ENCODE measurements around the gene DDX60.
"Not testable (repeated sequence)": the region's sequence is repeated elsewhere in the genome, so short reads cannot be mapped to it uniquely, and the experiment has no call there.

Gene DDX60

GRCh38 chr4:168285850-168286249 lies 32.7 kb downstream of the DDX60 start:
- H4K8ac ChIP-seq (ENCODE audit: low read depth, low read length); H3K18ac ChIP-seq (ENCODE audit: low read length); H3K4me2 ChIP-seq (ENCODE audit: insufficient read depth, low read length, poor library complexity, severe bottlenecking); H3K4me1 ChIP-seq (ENCODE audit: control insufficient read depth in 2 of 2, insufficient read depth in 1 of 2, low read depth in 1 of 2, low read length in 2 of 2); H3K27ac ChIP-seq (replicated peaks; ENCODE audit: low read length); H2AFZ ChIP-seq (ENCODE audit: low read length); DNase-seq (ENCODE audit: low spot score); H3K9me3 ChIP-seq (replicated peaks in 1 of 2; ENCODE audit: control insufficient read depth in 2 of 2, insufficient read depth in 1 of 2, low read depth in 1 of 2, low read length in 2 of 2); H2BK120ac ChIP-seq (ENCODE audit: low read depth, low read length); H3K4ac ChIP-seq (ENCODE audit: low read length); H2BK12ac ChIP-seq (ENCODE audit: low read length); H2AK5ac ChIP-seq (ENCODE audit: low read depth, low read length); H3K27me3 ChIP-seq (ENCODE audit: control insufficient read depth in 3 of 3, insufficient read depth in 3 of 3, low read depth in 1 of 3, low read length in 3 of 3); H3K4me3 ChIP-seq (ENCODE audit: low read length in 2 of 2); H3K14ac ChIP-seq (ENCODE audit: low read length); H3K9ac ChIP-seq (ENCODE audit: low read depth, low read length, poor library complexity); H3K36me3 ChIP-seq (replicated peaks in 1 of 2; ENCODE audit: control insufficient read depth in 2 of 2, insufficient read depth in 2 of 2, low read length in 2 of 2); H2BK5ac ChIP-seq (ENCODE audit: low read length); H3K23ac ChIP-seq (ENCODE audit: low read depth, low read length, poor library complexity); H4K91ac ChIP-seq (ENCODE audit: low read depth, low read length, poor library complexity); H3K79me1 ChIP-seq (ENCODE audit: low read depth, low read length); H2BK15ac ChIP-seq (ENCODE audit: low read length): not testable (repeated sequence)
- WGBS, 2 donors (ENCODE audit: extremely low coverage in 2 of 2, insufficient read length in 2 of 2, insufficient replicate concordance in 1 of 2): no CpG with 5 or more reads among the region's 1 CpG

GRCh38 chr4:168279556-168279955 lies 39.0 kb downstream of the DDX60 start:
- Histone ChIP-seq H2BK12ac (ENCODE audit: low read length) (no peak overlapping the region), H3K4me3 (ENCODE audit: low read length in 2 of 2) (no peak overlapping the region), H2AK5ac (ENCODE audit: low read depth, low read length) (no peak overlapping the region), H3K14ac (ENCODE audit: low read length) (no peak overlapping the region), H3K36me3 (replicated peaks in 1 of 2; ENCODE audit: control insufficient read depth in 2 of 2, insufficient read depth in 2 of 2, low read length in 2 of 2) (peaks cover 0 to 4% of the 10 kb centered on the region in 2 donors), H2BK120ac (ENCODE audit: low read depth, low read length) (no peak overlapping the region), H3K4me1 (ENCODE audit: control insufficient read depth in 2 of 2, insufficient read depth in 1 of 2, low read depth in 1 of 2, low read length in 2 of 2) (no peaks in the 10 kb centered on the region), H3K27me3 (ENCODE audit: control insufficient read depth in 3 of 3, insufficient read depth in 3 of 3, low read depth in 1 of 3, low read length in 3 of 3) (no peaks in the 10 kb centered on the region), H2AFZ (ENCODE audit: low read length) (no peak overlapping the region), H2BK15ac (ENCODE audit: low read length) (no peak overlapping the region), H4K8ac (ENCODE audit: low read depth, low read length) (no peak overlapping the region), H3K9me3 (replicated peaks in 1 of 2; ENCODE audit: control insufficient read depth in 2 of 2, insufficient read depth in 1 of 2, low read depth in 1 of 2, low read length in 2 of 2) (no peaks in the 10 kb centered on the region), H3K23ac (ENCODE audit: low read depth, low read length, poor library complexity) (no peak overlapping the region), H3K27ac (replicated peaks; ENCODE audit: low read length) (no peak overlapping the region), H3K4me2 (ENCODE audit: insufficient read depth, low read length, poor library complexity, severe bottlenecking) (no peak overlapping the region), H3K18ac (ENCODE audit: low read length) (no peak overlapping the region), H3K79me1 (ENCODE audit: low read depth, low read length) (no peaks in the 10 kb centered on the region), H3K4ac (ENCODE audit: low read length) (no peak overlapping the region), H2BK5ac (ENCODE audit: low read length) (no peak overlapping the region), H4K91ac (ENCODE audit: low read depth, low read length, poor library complexity) (no peak overlapping the region), H3K9ac (ENCODE audit: low read depth, low read length, poor library complexity) (no peak overlapping the region)
- whole genome bisulfite sequencing, 2 donors (ENCODE audit: extremely low coverage in 2 of 2, insufficient read length in 2 of 2, insufficient replicate concordance in 1 of 2): no CpG with 5 or more reads among the region's 2 CpGs
- no peak for DNase-seq (ENCODE audit: low spot score)

DNA sequence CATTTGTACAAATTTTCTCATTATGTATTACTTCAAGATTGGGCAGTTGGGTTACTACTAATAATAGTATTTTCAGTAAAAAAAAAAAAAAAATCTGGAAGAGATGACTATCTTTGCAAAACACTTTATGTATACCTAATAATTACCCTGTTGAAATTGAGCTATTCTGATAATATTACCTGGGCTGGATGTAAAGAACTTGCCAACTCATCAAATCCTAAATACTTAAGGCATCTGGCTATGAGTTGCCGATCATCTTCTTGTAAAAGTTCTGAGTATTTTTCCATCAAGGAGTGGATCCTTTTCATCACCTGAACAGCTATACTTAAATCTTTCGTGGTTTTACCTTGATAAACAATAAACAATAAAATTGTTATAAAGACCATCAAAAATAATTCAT lies 42.7 kb downstream of the DDX60 start:
- Histone ChIP-seq H2AK5ac (ENCODE audit: low read depth, low read length) (no peak overlapping the region), H3K4me3 (ENCODE audit: low read length in 2 of 2) (no peak overlapping the region)

DNA sequence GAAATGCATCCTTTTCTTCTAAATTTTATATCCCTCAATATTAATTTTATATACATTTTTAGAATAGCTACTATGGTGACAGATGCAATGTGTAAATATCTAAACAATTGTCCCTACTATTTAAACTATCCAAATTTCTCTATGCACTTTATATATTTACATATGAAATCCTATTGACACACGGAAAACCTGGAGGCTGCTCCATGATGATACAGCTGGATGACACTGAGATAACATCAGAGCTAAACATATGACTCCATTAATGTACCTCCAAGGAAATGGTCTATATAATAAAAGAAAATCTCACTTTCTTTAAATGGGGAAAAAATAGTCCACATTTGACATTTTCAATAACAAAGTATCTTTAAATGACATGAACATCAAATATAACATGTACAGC lies 43.7 kb downstream of the DDX60 start:
- H3K23ac ChIP-seq (ENCODE audit: low read depth, low read length, poor library complexity): no peak overlapping the region
- H3K27me3 ChIP-seq (ENCODE audit: control insufficient read depth in 3 of 3, insufficient read depth in 3 of 3, low read depth in 1 of 3, low read length in 3 of 3): no peaks in the 10 kb centered on the region
- no peak overlapping the region for H4K91ac ChIP-seq (ENCODE audit: low read depth, low read length, poor library complexity)
- no peak overlapping the region for H2AFZ ChIP-seq (ENCODE audit: low read length)
- H3K36me3 ChIP-seq (replicated peaks in 1 of 2; ENCODE audit: control insufficient read depth in 2 of 2, insufficient read depth in 2 of 2, low read length in 2 of 2): peaks cover 0 to 16% of the 10 kb centered on the region in 2 donors
- DNase-seq (ENCODE audit: low spot score): no peak
- no peak overlapping the region for H3K4me2 ChIP-seq (ENCODE audit: insufficient read depth, low read length, poor library complexity, severe bottlenecking)
- no peak overlapping the region for H3K9ac ChIP-seq (ENCODE audit: low read depth, low read length, poor library complexity)
- no peak overlapping the region for H2BK120ac ChIP-seq (ENCODE audit: low read depth, low read length)
- H3K14ac ChIP-seq (ENCODE audit: low read length): no peak overlapping the region
- no peak overlapping the region for H3K27ac ChIP-seq (replicated peaks; ENCODE audit: low read length)
- no peaks in the 10 kb centered on the region for H3K9me3 ChIP-seq (replicated peaks in 1 of 2; ENCODE audit: control insufficient read depth in 2 of 2, insufficient read depth in 1 of 2, low read depth in 1 of 2, low read length in 2 of 2)
- no peak overlapping the region for H4K8ac ChIP-seq (ENCODE audit: low read depth, low read length)
- no peak overlapping the region for H2AK5ac ChIP-seq (ENCODE audit: low read depth, low read length)
- no peaks in the 10 kb centered on the region for H3K79me1 ChIP-seq (ENCODE audit: low read depth, low read length)
- WGBS, 2 donors (ENCODE audit: extremely low coverage in 2 of 2, insufficient read length in 2 of 2, insufficient replicate concordance in 1 of 2): no CpG with 5 or more reads among the region's 1 CpG
- no peak overlapping the region for H2BK5ac ChIP-seq (ENCODE audit: low read length)
- no peak overlapping the region for H2BK15ac ChIP-seq (ENCODE audit: low read length)
- H3K18ac ChIP-seq (ENCODE audit: low read length): no peak overlapping the region
- H3K4me3 ChIP-seq (ENCODE audit: low read length in 2 of 2): no peak overlapping the region
- no peak overlapping the region for H2BK12ac ChIP-seq (ENCODE audit: low read length)
- H3K4ac ChIP-seq (ENCODE audit: low read length): no peak overlapping the region
- H3K4me1 ChIP-seq (ENCODE audit: control insufficient read depth in 2 of 2, insufficient read depth in 1 of 2, low read depth in 1 of 2, low read length in 2 of 2): no peaks in the 10 kb centered on the region

More for the DNA sequence above, 42.7 kb downstream of the DDX60 start:
- H2BK5ac ChIP-seq (ENCODE audit: low read length): no peak overlapping the region
- no peak overlapping the region for H2BK15ac ChIP-seq (ENCODE audit: low read length)
- no peak overlapping the region for H3K4me2 ChIP-seq (ENCODE audit: insufficient read depth, low read length, poor library complexity, severe bottlenecking)
- H3K9ac ChIP-seq (ENCODE audit: low read depth, low read length, poor library complexity): no peak overlapping the region
- DNase-seq (ENCODE audit: low spot score): no peak
- no peak overlapping the region for H2BK12ac ChIP-seq (ENCODE audit: low read length)
- H3K9me3 ChIP-seq (replicated peaks in 1 of 2; ENCODE audit: control insufficient read depth in 2 of 2, insufficient read depth in 1 of 2, low read depth in 1 of 2, low read length in 2 of 2): no peaks in the 10 kb centered on the region
- H3K79me1 ChIP-seq (ENCODE audit: low read depth, low read length): no peaks in the 10 kb centered on the region
- no peak overlapping the region for H2BK120ac ChIP-seq (ENCODE audit: low read depth, low read length)
- no peak overlapping the region for H2AFZ ChIP-seq (ENCODE audit: low read length)
- H4K8ac ChIP-seq (ENCODE audit: low read depth, low read length): no peak overlapping the region
- H3K27ac ChIP-seq (replicated peaks; ENCODE audit: low read length): no peak overlapping the region
- H3K23ac ChIP-seq (ENCODE audit: low read depth, low read length, poor library complexity): no peak overlapping the region
- peaks cover 0 to 17% of the 10 kb centered on the region in 2 donors for H3K36me3 ChIP-seq (replicated peaks in 1 of 2; ENCODE audit: control insufficient read depth in 2 of 2, insufficient read depth in 2 of 2, low read length in 2 of 2)
- H3K14ac ChIP-seq (ENCODE audit: low read length): no peak overlapping the region
- no peak overlapping the region for H3K4ac ChIP-seq (ENCODE audit: low read length)
- no peaks in the 10 kb centered on the region for H3K27me3 ChIP-seq (ENCODE audit: control insufficient read depth in 3 of 3, insufficient read depth in 3 of 3, low read depth in 1 of 3, low read length in 3 of 3)
- no CpG with 5 or more reads among the region's 2 CpGs for WGBS, 2 donors (ENCODE audit: extremely low coverage in 2 of 2, insufficient read length in 2 of 2, insufficient replicate concordance in 1 of 2)
- no peak overlapping the region for H3K18ac ChIP-seq (ENCODE audit: low read length)
- no peak overlapping the region for H4K91ac ChIP-seq (ENCODE audit: low read depth, low read length, poor library complexity)
- H3K4me1 ChIP-seq (ENCODE audit: control insufficient read depth in 2 of 2, insufficient read depth in 1 of 2, low read depth in 1 of 2, low read length in 2 of 2): no peaks in the 10 kb centered on the region

Data from neuronal stem cell (in vitro differentiated cells).